HEK293 (cell line): ENCODE results near the gene AARSD1.

Experiments
- KLF8 ChIP-seq: fragments of 450-650 bp; formaldehyde crosslinking; IDR thresholded peaks from 2 replicates; pipeline ENCODE4 v1.5.1; 2016; ENCODE audit warnings: missing biosample characterization, missing genetic modification characterization
- OSR2 ChIP-seq: fragments of 450-650 bp; formaldehyde crosslinking; IDR thresholded peaks from 2 replicates; pipeline ENCODE4 v1.5.1; 2016; ENCODE audit warnings: missing biosample characterization, missing genetic modification characterization
- PRDM1 ChIP-seq: fragments of 450-650 bp; formaldehyde crosslinking; IDR thresholded peaks from 2 replicates; pipeline ENCODE4; 2016; ENCODE audit warnings: missing biosample characterization, missing genetic modification characterization
- SCRT1 ChIP-seq: fragments of 450-650 bp; formaldehyde crosslinking; IDR thresholded peaks from 2 replicates; pipeline ENCODE4 v1.5.1; 2016; ENCODE audit warnings: missing biosample characterization, missing genetic modification characterization, borderline replicate concordance
- SCRT2 ChIP-seq: fragments of 450-650 bp; formaldehyde crosslinking; IDR thresholded peaks from 2 replicates; pipeline ENCODE4 v1.5.1; 2016; ENCODE audit warnings: missing biosample characterization, missing genetic modification characterization
- SP2 ChIP-seq: fragments of 450-650 bp; formaldehyde crosslinking; IDR thresholded peaks from 2 replicates; pipeline ENCODE4 v1.5.1; 2016; ENCODE audit warnings: missing biosample characterization, missing genetic modification characterization
- SP3 ChIP-seq: fragments of 450-650 bp; formaldehyde crosslinking; IDR thresholded peaks from 2 replicates; pipeline ENCODE4 v1.5.1; 2016; ENCODE audit warnings: missing biosample characterization, missing genetic modification characterization
- WT1 ChIP-seq: fragments of 450-650 bp; formaldehyde crosslinking; IDR thresholded peaks from 2 replicates; pipeline ENCODE4 v1.5.1; 2016; ENCODE audit warnings: missing biosample characterization, missing genetic modification characterization
- ZBTB8A ChIP-seq: fragments of 450-650 bp; formaldehyde crosslinking; IDR thresholded peaks from 2 replicates; pipeline ENCODE4 v1.5.1; 2016; ENCODE audit warnings: missing biosample characterization, missing genetic modification characterization
- ZFP69B ChIP-seq: fragments of 450-650 bp; formaldehyde crosslinking; IDR thresholded peaks from 2 replicates; pipeline ENCODE4 v1.5.1; 2016; ENCODE audit warnings: missing biosample characterization, missing genetic modification characterization
- ZNF146 ChIP-seq: fragments of 450-650 bp; formaldehyde crosslinking; IDR thresholded peaks from 2 replicates; pipeline ENCODE4 v1.5.1; 2016; ENCODE audit warnings: missing biosample characterization, missing genetic modification characterization
- ZNF169 ChIP-seq: fragments of 450-650 bp; formaldehyde crosslinking; IDR thresholded peaks from 2 replicates; pipeline ENCODE4 v1.5.1; 2016; ENCODE audit warnings: missing biosample characterization, missing genetic modification characterization
- ZNF423 ChIP-seq: fragments of 450-650 bp; formaldehyde crosslinking; IDR thresholded peaks from 2 replicates; pipeline ENCODE4 v1.5.1; 2016; ENCODE audit warnings: missing biosample characterization, missing genetic modification characterization
- ZNF510 ChIP-seq: fragments of 450-650 bp; formaldehyde crosslinking; IDR thresholded peaks from 2 replicates; pipeline ENCODE4 v1.5.1; 2018; ENCODE audit warnings: mild to moderate bottlenecking, missing genetic modification characterization, missing biosample characterization; ENCODE audit not compliant: insufficient replicate concordance
- ZNF544 ChIP-seq: fragments of 450-650 bp; formaldehyde crosslinking; IDR thresholded peaks from 2 replicates; pipeline ENCODE4 v1.5.0; 2017; ENCODE audit warnings: missing biosample characterization, missing genetic modification characterization
- ZNF561 ChIP-seq: fragments of 450-650 bp; IDR thresholded peaks from 2 replicates; pipeline ENCODE4 v1.5.1; 2018; ENCODE audit warnings: missing biosample characterization, missing genetic modification characterization, borderline replicate concordance
- ZNF654 ChIP-seq: fragments of 450-650 bp; formaldehyde crosslinking; IDR thresholded peaks from 2 replicates; pipeline ENCODE4 v1.5.1; 2016; ENCODE audit warnings: low read depth, missing biosample characterization, missing genetic modification characterization
- ZNF660 ChIP-seq: fragments of 450-650 bp; IDR thresholded peaks from 2 replicates; pipeline ENCODE4 v1.5.1; 2018; ENCODE audit warnings: missing biosample characterization, mild to moderate bottlenecking, missing genetic modification characterization
- ZNF701 ChIP-seq: fragments of 450-650 bp; formaldehyde crosslinking; IDR thresholded peaks from 2 replicates; pipeline ENCODE4 v1.5.1; 2016; ENCODE audit warnings: missing biosample characterization, missing genetic modification characterization
- ZNF791 ChIP-seq: fragments of 450-650 bp; formaldehyde crosslinking; IDR thresholded peaks from 2 replicates; pipeline ENCODE4 v1.5.1; 2016; ENCODE audit warnings: missing biosample characterization, missing genetic modification characterization
- TF ChIP-seq, protein P1 (sequence below): fragments of 450-650 bp; formaldehyde crosslinking; IDR thresholded peaks from 2 replicates; pipeline ENCODE4 v1.5.1; 2017; ENCODE audit warnings: missing biosample characterization, mild to moderate bottlenecking, missing genetic modification characterization, moderate library complexity
- TF ChIP-seq, protein P2 (sequence below): IDR thresholded peaks from 2 replicates; pipeline ENCODE4 v1.6.1; 2011; ENCODE audit warnings: mild to moderate bottlenecking, low read depth, low read length, borderline replicate concordance
- TF ChIP-seq, protein P3 (sequence below): fragments of 450-650 bp; formaldehyde crosslinking; IDR thresholded peaks from 2 replicates; pipeline ENCODE4 v1.5.1; 2016; ENCODE audit warnings: missing biosample characterization, missing genetic modification characterization
- TF ChIP-seq, protein P4 (sequence below): fragments of 450-650 bp; formaldehyde crosslinking; IDR thresholded peaks from 2 replicates; pipeline ENCODE4 v1.5.1; 2016; ENCODE audit warnings: missing biosample characterization, missing genetic modification characterization
- TF ChIP-seq, protein P5 (sequence below): fragments of 450-650 bp; formaldehyde crosslinking; IDR thresholded peaks from 2 replicates; pipeline ENCODE4 v1.5.1; 2016; ENCODE audit warnings: missing biosample characterization, missing genetic modification characterization, low read depth
- TF ChIP-seq, protein P6 (sequence below): fragments of 450-650 bp; formaldehyde crosslinking; IDR thresholded peaks from 2 replicates; pipeline ENCODE4 v1.5.1; 2016; ENCODE audit warnings: missing biosample characterization, missing genetic modification characterization, low read depth

The AARSD1 gene

DNA sequence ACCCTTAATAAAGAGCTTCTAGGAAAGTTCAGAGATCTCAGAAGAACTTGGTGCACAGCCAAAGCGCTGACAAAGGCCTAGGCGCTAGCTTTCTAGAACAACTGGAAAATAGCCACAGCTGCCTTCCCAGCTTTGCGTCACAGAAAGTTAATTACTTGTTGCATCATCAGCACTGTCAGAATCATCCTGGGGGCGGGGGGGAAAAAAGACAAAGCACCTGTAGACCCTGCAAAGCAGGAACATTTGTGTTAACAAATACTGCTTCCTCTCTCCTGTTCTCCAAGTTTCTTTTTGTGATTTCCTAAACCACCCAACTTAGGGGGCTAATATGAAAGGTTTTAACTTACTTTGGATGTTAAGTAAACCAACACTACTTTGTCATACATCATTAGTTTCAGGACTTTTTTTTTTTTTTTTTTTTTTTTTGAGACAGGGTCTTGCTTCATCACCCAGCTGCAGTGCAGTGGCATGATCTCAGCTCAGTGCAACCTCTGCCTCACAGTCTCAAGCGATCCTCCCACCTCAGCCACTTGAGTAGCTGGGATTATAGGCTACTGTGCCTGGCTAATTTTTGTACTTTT lies 4.8 kb upstream of the AARSD1 start (continued):
- TF ChIP-seq, protein P1, sequence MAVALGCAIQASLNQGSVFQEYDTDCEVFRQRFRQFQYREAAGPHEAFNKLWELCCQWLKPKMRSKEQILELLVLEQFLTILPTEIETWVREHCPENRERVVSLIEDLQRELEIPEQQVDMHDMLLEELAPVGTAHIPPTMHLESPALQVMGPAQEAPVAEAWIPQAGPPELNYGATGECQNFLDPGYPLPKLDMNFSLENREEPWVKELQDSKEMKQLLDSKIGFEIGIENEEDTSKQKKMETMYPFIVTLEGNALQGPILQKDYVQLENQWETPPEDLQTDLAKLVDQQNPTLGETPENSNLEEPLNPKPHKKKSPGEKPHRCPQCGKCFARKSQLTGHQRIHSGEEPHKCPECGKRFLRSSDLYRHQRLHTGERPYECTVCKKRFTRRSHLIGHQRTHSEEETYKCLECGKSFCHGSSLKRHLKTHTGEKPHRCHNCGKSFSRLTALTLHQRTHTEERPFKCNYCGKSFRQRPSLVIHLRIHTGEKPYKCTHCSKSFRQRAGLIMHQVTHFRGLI (tag by site-specific recombination) = no peak; the same call in 1 of the 2 replicates
- TF ChIP-seq ZNF701 = no peak
- TF ChIP-seq SP2 (tag by site-specific recombination) = no peak
- no peak for TF ChIP-seq ZNF146 (tag by site-specific recombination)
- no peak for TF ChIP-seq ZNF561 (tag by site-specific recombination)
- TF ChIP-seq ZNF423 (tag by site-specific recombination) = no peak
- TF ChIP-seq, protein P2, sequence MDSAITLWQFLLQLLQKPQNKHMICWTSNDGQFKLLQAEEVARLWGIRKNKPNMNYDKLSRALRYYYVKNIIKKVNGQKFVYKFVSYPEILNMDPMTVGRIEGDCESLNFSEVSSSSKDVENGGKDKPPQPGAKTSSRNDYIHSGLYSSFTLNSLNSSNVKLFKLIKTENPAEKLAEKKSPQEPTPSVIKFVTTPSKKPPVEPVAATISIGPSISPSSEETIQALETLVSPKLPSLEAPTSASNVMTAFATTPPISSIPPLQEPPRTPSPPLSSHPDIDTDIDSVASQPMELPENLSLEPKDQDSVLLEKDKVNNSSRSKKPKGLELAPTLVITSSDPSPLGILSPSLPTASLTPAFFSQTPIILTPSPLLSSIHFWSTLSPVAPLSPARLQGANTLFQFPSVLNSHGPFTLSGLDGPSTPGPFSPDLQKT = no peak
- TF ChIP-seq PRDM1 (tag by site-specific recombination) = peak; percentile 33
- TF ChIP-seq, protein P3, sequence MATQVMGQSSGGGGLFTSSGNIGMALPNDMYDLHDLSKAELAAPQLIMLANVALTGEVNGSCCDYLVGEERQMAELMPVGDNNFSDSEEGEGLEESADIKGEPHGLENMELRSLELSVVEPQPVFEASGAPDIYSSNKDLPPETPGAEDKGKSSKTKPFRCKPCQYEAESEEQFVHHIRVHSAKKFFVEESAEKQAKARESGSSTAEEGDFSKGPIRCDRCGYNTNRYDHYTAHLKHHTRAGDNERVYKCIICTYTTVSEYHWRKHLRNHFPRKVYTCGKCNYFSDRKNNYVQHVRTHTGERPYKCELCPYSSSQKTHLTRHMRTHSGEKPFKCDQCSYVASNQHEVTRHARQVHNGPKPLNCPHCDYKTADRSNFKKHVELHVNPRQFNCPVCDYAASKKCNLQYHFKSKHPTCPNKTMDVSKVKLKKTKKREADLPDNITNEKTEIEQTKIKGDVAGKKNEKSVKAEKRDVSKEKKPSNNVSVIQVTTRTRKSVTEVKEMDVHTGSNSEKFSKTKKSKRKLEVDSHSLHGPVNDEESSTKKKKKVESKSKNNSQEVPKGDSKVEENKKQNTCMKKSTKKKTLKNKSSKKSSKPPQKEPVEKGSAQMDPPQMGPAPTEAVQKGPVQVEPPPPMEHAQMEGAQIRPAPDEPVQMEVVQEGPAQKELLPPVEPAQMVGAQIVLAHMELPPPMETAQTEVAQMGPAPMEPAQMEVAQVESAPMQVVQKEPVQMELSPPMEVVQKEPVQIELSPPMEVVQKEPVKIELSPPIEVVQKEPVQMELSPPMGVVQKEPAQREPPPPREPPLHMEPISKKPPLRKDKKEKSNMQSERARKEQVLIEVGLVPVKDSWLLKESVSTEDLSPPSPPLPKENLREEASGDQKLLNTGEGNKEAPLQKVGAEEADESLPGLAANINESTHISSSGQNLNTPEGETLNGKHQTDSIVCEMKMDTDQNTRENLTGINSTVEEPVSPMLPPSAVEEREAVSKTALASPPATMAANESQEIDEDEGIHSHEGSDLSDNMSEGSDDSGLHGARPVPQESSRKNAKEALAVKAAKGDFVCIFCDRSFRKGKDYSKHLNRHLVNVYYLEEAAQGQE (tag by site-specific recombination) = no peak
- TF ChIP-seq ZNF169 (tag by site-specific recombination) = no peak
- TF ChIP-seq, protein P4, sequence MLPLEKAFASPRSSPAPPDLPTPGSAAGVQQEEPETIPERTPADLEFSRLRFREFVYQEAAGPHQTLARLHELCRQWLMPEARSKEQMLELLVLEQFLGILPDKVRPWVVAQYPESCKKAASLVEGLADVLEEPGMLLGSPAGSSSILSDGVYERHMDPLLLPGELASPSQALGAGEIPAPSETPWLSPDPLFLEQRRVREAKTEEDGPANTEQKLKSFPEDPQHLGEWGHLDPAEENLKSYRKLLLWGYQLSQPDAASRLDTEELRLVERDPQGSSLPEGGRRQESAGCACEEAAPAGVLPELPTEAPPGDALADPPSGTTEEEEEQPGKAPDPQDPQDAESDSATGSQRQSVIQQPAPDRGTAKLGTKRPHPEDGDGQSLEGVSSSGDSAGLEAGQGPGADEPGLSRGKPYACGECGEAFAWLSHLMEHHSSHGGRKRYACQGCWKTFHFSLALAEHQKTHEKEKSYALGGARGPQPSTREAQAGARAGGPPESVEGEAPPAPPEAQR (tag by site-specific recombination) = no peak
- no peak for TF ChIP-seq WT1
- TF ChIP-seq ZBTB8A = no peak
- TF ChIP-seq, protein P5, sequence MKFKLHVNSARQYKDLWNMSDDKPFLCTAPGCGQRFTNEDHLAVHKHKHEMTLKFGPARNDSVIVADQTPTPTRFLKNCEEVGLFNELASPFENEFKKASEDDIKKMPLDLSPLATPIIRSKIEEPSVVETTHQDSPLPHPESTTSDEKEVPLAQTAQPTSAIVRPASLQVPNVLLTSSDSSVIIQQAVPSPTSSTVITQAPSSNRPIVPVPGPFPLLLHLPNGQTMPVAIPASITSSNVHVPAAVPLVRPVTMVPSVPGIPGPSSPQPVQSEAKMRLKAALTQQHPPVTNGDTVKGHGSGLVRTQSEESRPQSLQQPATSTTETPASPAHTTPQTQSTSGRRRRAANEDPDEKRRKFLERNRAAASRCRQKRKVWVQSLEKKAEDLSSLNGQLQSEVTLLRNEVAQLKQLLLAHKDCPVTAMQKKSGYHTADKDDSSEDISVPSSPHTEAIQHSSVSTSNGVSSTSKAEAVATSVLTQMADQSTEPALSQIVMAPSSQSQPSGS (tag by site-specific recombination) = peak; percentile 54
- TF ChIP-seq ZFP69B (tag by site-specific recombination) = no peak; the same call in 1 of the 2 replicates
- TF ChIP-seq KLF8 (tag by site-specific recombination) = peak; percentile 18; the same call in 1 of the 2 replicates
- TF ChIP-seq ZNF654 (tag by site-specific recombination) = no peak
- no peak for TF ChIP-seq ZNF791 (tag by site-specific recombination)
- TF ChIP-seq, protein P6, sequence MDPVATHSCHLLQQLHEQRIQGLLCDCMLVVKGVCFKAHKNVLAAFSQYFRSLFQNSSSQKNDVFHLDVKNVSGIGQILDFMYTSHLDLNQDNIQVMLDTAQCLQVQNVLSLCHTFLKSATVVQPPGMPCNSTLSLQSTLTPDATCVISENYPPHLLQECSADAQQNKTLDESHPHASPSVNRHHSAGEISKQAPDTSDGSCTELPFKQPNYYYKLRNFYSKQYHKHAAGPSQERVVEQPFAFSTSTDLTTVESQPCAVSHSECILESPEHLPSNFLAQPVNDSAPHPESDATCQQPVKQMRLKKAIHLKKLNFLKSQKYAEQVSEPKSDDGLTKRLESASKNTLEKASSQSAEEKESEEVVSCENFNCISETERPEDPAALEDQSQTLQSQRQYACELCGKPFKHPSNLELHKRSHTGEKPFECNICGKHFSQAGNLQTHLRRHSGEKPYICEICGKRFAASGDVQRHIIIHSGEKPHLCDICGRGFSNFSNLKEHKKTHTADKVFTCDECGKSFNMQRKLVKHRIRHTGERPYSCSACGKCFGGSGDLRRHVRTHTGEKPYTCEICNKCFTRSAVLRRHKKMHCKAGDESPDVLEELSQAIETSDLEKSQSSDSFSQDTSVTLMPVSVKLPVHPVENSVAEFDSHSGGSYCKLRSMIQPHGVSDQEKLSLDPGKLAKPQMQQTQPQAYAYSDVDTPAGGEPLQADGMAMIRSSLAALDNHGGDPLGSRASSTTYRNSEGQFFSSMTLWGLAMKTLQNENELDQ (tag by site-specific recombination) = no peak
- no peak for TF ChIP-seq ZNF544
- peak; percentile 73; the same call in 1 of the 2 replicates for TF ChIP-seq SCRT1 (tag by site-specific recombination)
- peak; percentile 96 for TF ChIP-seq SCRT2 (tag by site-specific recombination)
- TF ChIP-seq ZNF510 (tag by site-specific recombination) = no peak
- peak; percentile 65; the same call in 1 of the 2 replicates for TF ChIP-seq ZNF660 (tag by site-specific recombination)
- TF ChIP-seq SP3 (tag by site-specific recombination) = no peak
- peak; percentile 92 for TF ChIP-seq OSR2 (tag by site-specific recombination)
